H1 (cell line): ENCODE measurements around the gene ZNF23. TPM values are rescaled to one million over a fixed set of nuclear protein-coding genes. Genes with fewer than 3 reads are reported as not detected.

Experiments
- BCL11A ChIP-seq, 2 experiments: IDR thresholded peaks; one replicate each; pipeline ENCODE4 v1.6.1; 2011; ENCODE audit warnings: low read depth in 2 of 2, low read length in 2 of 2, mild to moderate bottlenecking in 2 of 2
- CHD1 ChIP-seq: IDR thresholded peaks from 2 replicates; pipeline ENCODE4 v1.6.1; 2012; ENCODE audit warnings: low read depth, low read length, improper control_type of control experiment
- CHD2 ChIP-seq: IDR thresholded peaks from 2 replicates; pipeline ENCODE4 v1.6.1; 2012; ENCODE audit warnings: low read length, improper control_type of control experiment
- GTF2F1 ChIP-seq: IDR thresholded peaks from 2 replicates; pipeline ENCODE4 v1.6.1; 2012; ENCODE audit warnings: low read depth, low read length, improper control_type of control experiment, borderline replicate concordance
- PHF8 ChIP-seq: fragments of 200-600 bp; sonication (generic); conservative IDR thresholded peaks from 2 replicates; pipeline ENCODE4 v1.7.1; 2012; ENCODE audit warnings: low read depth, mild to moderate bottlenecking, inconsistent platforms, low read length, moderate library complexity
- RBBP5 ChIP-seq: IDR thresholded peaks from 2 replicates; pipeline ENCODE4 v1.7.1; 2012; ENCODE audit warnings: low read depth, mild to moderate bottlenecking, inconsistent platforms, low read length, moderate library complexity, borderline replicate concordance
- SAP30 ChIP-seq: fragments of 300-600 bp; sonication (generic); IDR thresholded peaks from 2 replicates; pipeline ENCODE4 v1.7.1; 2012; ENCODE audit warnings: low read length, moderate library complexity, mild to moderate bottlenecking, inconsistent platforms; ENCODE audit not compliant: insufficient read depth, insufficient replicate concordance
- SIN3A ChIP-seq, 2 experiments: IDR thresholded peaks in 1 of 2; conservative IDR thresholded peaks in 1 of 2; 2 replicates each; pipeline ENCODE4 v1.6.1; 2011 to 2012; ENCODE audit warnings: low read length in 2 of 2, improper control_type of control experiment in 1 of 2, low read depth in 1 of 2, mild to moderate bottlenecking in 1 of 2
- TAF7 ChIP-seq: optimal IDR thresholded peaks from 2 replicates; pipeline ENCODE3; 2011; ENCODE audit warnings: low read depth, mild to moderate bottlenecking, inconsistent platforms, low read length, moderate library complexity, borderline replicate concordance
- TEAD4 ChIP-seq: IDR thresholded peaks from 2 replicates; pipeline ENCODE4 v1.6.1; 2012; ENCODE audit warnings: low read depth, low read length, inconsistent platforms, mixed read lengths
- polyA plus RNA-seq, 7 experiments: library from polyadenylated mRNA; depleted of rRNA in 3 of 7; stranded (reverse) in 5 of 7; unstranded in 2 of 7; fragments of >200 nt in 5 of 7; fragments of 200-250 nt in 2 of 7; gene quantifications; 1 replicate in 5 of 7; 2 replicates in 1 of 7; 4 replicates in 1 of 7; pipeline versions ENCODE4 v1.2.1 to v1.2.3, GENCODE V29; 2011 to 2013; ENCODE audit warnings: missing spikeins in 2 of 7, mixed read lengths in 2 of 7
- total RNA-seq: library from RNA; stranded (reverse); fragmentation: NEBNext Ultra II Directional; extraction: Animal tissue kit (Norgen Biotek cat#: 25700); gene quantifications from 2 replicates; pipeline ENCODE4 v1.2.1, GENCODE V29; 2021

ZNF23 gene
- total and polyA plus RNA-seq, 2 of the 8 experiments (the other 6 are each of a cell fraction or from before 2014, with no cell fraction given) = 2.4 to 10.2 TPM

DNA sequence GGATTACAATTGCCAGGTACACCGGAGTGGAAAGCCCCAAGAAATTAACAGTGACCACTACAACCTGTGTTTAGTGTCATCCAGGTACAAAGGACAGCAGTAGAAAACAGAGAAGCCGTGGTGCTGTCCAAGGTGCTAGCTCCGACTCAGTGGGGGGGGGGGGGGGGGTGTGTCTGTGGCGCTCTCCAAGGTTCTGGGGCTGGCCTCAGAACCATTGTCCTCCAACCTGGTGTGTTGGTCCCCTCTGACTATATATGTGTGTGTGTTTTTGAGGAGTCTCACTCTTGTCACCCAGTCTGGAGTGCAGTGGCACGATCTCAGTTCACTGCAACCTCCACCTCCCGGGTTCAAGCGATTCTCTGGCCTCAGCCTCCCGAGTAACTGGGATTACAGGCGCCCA lies 5.8 kb upstream of the ZNF23 start (continued):
- TF ChIP-seq TEAD4 (no peak), RBBP5 (no peak), PHF8 (no peak), BCL11A (IDR thresholded peaks at IDR 0.05; ENCODE audit: low read depth in 2 of 2, low read length in 2 of 2) (no peak), SIN3A (conservative IDR thresholded peaks at IDR 0.05 in 1 of 2, IDR thresholded peaks at IDR 0.05 in 1 of 2; ENCODE audit: low read depth in 1 of 2, low read length in 2 of 2) (peak; percentile 99), GTF2F1 (no peak), CHD2 (no peak), CHD1 (no peak), TAF7 (peak; percentile 91), SAP30 (peak; percentile 83)
